Sciatic nerve (tissue), 2 donors: Measurements from ENCODE around the gene RAD17. TPM values are rescaled to one million over a fixed set of nuclear protein-coding genes. Genes with fewer than 3 reads are reported as not detected.
A peak's percentile ranks its signal among the peaks of the same experiment; 100 is the strongest.
"Not testable (repeated sequence)": the region's sequence is repeated elsewhere in the genome, so short reads cannot be mapped to it uniquely, and the experiment has no call there.

Experiments
- ATAC-seq: fragments of 200-7000 bp; cut with Tn5 transposase; one replicate; pipeline ENCODE4 v1.9.1; 2020; ENCODE audit warnings: mild to moderate bottlenecking, moderate library complexity
- DNase-seq: peaks from one replicate; pipeline ENCODE4 v3.0.0-alpha.2; 2020; ENCODE audit warnings: low spot score
- intact Hi-C: fragments of 100-400 bp; cut with DNase I; formaldehyde crosslinking; loops from one replicate; pipeline ENCODE4 v1.14.2; 2022
- total RNA-seq: library from RNA; stranded (reverse); fragmentation: NEBNext Ultra II Directional; extraction: Animal tissue kit (Norgen Biotek cat#: 25700); gene quantifications from one replicate; pipeline ENCODE4 v1.2.1, GENCODE V29; 2021
- donor health status: DM: no; HTN: no; CAD: no.
- donor health status: DM: no; HTN: no; CAD: no.

The RAD17 gene
- total RNA-seq, 1 donor from 2014 or later, result 22.7 TPM

DNA sequence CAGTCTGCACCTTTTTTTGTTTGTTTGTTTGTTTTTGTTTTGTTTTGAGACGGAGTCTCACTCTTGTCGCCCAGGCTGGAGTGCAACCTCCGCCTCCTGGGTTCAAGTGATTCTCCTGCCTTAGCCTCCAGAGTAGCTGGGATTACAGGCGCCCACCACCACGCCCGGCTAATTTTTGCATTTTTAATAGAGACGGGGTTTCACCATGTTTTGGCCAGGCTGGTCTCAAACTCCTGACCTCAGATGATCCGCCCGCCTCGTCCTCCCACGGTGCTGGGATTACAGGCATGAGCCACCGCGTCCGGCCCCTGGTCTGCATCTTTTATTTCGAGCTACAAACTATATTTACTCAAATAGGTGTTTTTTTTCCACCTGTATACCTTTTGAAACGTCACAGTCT is 717 bp downstream of the RAD17 start:
- intact Hi-C loops, DNase-seq, ATAC-seq: not testable (repeated sequence)

DNA sequence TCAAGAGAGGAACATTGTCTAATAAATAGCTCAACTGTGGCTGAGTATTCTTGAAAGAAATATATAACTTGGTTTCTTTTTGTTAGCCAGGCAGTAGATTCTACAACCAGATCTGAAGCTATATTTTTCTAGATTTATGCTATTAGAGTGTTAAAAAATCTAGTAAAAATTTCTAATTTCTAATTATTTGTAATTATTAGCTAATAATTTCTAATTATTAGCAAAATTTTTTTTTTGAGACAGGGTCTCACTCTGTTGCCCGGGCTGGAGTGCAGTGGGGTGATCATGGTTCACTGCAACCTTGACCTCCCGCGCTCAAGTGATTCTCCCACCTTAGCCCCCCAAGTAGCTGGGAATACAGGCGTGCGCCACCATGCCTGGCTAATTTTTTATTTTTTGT is 2.8 kb downstream of the RAD17 start:
- DNase-seq (no peak), ATAC-seq (no peak)
- intact Hi-C loops, result no loop called here

DNA sequence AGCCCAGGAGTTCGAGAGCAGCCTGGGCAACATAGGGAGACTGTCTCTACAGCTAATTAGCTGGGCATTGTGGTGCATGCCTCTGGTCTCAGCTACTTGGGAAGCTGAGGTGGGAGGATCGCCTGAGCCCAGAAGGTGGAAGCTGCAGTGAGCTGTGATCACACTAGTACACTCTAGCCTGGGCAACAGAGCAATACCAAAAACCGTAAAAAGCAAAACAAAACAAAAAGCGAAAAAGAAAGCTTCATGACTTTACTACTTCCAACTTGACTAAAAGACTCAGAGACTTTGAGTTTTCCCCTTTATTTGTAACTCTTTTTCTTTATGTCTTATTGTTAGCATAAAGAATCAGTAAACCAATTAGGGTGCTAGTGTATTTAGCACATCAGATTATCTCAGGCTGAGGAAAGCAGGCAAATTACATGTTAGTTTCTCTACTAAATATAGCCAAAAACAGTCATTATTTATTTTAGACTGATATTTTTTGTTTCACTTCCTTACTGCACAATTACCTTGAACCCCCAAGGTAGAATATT is 5.4 kb downstream of the RAD17 start:
- intact Hi-C loops, result no loop called here
- DNase-seq, result no peak
- ATAC-seq, result no peak

DNA sequence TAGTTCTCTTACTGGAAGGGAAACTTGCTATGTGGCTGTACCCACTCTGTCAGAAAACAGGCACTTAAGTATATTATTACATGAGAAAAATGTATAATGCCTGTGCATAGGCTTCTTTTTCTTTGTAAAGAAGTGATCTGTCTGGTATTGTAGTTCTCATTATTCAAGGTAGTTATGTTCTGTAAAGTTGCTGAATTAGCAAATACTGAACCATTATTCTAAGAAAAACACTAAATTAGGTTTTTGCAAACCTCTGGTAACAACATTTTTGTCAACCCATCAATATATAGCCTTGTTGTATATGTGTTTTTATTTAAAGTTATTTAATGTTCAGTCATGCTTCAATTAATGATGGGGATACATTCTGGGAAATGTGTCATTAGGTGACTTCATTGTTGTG is 8.8 kb downstream of the RAD17 start:
- ATAC-seq (no peak), DNase-seq (no peak)
- intact Hi-C loops, result no loop called here

DNA sequence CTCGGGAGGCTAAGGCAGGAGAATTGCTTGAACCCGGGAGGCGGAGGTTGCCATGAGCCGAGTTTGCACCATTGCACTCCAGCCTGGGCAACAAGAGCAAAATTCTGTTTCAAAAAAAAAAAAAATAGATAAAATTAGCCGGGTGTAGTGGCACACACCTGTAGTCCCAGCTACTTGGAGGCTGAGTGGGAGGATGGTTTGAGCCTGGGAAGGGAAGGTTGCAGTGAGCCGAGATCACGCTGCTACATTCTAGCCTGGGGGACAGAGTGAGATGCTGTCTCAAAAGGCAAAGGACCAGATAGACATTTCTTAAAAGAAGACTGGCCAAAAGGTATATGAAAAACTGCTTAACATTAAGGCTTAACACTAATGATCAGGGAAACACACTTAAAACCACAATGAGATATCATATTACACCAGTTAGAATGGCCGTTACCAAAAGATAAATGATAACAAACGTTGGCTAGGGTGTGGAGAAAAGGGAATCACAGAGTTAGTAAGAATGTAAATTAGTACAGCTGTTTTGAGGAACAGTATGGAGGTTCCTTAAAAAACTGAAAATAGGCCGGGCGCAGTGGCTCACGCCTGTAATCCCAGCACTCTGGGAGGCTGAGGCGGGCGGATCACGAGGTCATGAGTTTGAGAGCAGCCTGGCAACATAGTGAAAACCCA is 35.2 kb downstream of the RAD17 start:
- intact Hi-C loops, result no loop called here
- DNase-seq (no peak), ATAC-seq (no peak)

DNA sequence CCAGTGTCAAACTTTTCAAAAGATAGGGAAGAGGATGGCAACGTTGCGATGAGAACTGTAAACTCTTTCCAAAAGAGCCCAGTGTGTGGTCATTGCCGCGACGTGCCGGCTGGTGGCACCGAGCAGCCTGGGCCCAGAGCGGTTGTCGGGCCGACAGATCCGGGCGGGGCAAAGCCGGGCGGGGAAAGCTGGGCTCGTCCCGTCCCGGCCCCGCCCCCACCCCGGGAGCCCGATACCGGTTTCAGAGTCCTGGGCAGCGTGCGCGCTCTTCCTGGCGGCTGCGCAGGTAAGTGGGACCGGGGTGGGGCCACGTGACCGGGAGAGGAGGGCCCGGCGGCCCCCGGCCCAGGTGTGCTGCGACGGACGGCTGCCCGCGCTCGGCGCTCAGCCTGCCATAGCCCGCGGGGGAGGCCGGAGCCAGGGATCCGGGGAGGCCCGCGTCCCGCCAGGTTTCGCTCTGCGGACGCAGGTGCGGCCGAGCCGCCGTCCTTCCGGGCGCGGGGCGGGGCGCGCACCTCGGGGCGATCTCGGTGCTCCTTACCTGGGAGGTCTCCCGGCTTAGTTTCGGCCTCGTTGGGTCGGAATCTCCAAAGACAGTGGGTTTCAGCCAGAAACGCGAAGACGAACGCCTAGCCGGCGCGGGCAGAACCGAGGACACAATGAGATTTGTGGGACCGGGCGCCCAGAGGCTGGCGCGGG is 45.4 kb downstream of the RAD17 start, which contains the start of gene MARVELD2:
MARVELD2 (plus strand) TSS at position 232 of the 699 bp plus-strand sequence. CDS start 4,270 bp downstream, outside the sequence.
- DNase-seq (peak; percentile 75), ATAC-seq (peak; percentile 95)
- intact Hi-C loops, result no loop called here

DNA sequence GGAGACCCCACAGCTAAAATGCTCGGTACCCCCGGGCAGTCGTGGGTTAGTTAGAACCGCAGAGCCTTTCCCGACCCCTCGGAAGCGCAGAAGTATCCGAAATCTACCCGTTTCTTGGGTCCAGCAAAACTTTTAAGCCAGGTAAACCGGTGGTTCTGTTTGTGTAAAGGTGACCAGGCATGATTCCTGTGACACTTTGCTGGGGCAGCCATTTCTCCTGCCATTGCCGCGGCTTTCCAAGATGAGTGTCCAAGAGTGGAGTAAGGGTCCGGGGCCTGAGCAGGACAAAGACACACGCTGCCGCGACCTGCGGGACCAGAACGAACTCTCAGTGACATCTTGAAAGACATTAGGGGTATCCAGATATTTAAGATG is 46.0 kb downstream of the RAD17 start:
- intact Hi-C loops, result no loop called here
- DNase-seq (no peak), ATAC-seq (peak; percentile 25)

DNA sequence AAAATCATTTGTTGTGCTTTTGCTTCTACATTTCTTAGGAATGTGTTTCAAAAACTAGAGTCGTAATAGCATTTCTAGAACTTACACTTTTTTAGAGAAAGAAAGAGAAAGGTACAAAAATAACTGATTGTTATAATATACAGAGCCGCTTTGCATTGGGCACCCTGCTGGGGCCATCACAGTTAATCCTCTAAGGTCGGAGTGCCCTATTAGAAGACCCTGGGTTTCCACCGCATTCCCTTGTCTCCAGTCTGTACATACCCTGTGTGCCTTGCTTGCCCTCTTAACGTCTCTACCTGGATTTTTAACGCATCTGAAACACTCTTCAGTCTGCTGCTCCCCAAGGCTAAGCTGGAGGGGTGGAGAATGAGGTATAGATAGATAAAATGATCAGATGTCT is 46.6 kb downstream of the RAD17 start:
- no peak for DNase-seq
- no peak for ATAC-seq
- intact Hi-C loops, result no loop called here

DNA sequence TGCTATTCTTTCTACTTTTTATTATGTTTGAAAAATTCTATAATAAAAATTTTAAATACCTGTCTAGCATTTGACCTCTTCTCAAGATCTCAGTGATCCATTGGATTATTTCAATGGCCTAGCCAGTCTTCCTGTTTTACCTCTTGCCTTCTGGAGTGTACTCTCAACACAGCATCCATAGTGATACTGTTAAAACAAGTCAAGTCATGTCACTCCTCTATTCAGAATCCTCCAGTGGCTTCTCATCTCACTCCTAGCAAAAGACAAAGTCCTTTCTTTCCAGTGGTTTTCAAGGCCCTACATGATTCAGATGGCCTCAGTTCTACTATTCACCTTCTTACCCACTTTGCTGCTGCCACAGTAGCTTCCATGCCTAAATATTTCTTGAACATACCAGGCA is 47.1 kb downstream of the RAD17 start:
- no peak for ATAC-seq
- intact Hi-C loops, result no loop called here
- no peak for DNase-seq

DNA sequence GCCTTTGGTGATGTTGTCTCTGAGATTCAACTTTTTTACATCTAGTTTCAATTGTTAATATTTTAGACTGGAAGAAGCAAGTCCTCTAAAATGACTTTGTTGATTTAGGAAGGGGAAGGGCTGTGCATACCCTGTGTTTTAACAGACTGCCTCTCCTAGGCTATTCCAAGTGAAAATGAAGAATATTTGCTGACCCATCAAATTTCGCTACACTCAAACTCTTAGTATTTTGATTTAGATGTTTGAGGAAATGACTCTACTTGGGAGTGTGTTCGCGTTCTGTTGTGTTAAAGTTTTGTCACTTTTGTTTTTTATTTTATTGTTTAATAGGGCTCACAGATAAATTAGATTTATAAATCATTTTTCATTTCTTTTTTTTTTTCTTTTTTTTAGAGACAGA is 48.9 kb downstream of the RAD17 start:
- ATAC-seq, result no peak
- DNase-seq, result no peak
- intact Hi-C loops, result no loop called here

DNA sequence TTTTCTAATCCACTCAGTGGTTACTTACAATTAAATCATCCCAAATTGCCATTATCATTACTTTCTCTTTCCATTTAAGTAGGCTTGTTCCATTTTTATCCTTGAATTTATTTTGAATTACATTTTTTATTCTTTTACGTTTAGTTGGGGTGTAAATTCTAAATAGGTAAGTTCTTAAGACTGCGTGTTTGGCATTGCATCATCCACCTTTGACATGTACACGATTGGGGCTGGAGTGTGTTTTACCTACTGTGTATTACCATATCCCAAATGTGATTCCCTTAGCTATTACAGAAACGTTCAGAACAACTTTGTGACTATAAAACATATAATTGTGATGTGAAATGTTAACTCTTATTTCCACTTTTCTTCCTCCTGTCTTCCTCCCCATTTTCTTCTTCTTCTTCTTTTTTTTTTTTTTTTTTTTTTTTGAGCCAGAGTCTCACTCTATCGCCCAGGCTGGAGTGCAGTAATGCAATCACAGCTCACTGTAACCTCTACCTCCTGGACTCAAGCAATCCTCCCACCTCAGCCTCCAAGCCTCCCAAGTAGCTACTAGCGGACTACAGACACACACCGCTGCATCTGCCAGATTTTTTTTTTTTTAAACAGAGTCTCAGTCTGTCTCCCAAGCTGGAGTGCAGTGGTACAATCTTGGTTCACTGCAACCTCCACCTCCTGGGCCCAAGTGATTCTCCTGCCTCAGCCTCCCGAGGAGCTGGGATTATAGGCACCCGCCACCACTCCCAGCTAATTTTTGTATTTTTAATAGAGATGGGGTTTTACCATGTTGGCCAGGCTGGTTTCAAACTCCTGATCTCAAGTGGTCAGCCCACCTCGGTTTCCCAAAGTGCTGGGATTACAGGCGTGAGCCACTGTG is 62.0 kb downstream of the RAD17 start:
- no peak for ATAC-seq
- intact Hi-C loops, result no loop called here

DNA sequence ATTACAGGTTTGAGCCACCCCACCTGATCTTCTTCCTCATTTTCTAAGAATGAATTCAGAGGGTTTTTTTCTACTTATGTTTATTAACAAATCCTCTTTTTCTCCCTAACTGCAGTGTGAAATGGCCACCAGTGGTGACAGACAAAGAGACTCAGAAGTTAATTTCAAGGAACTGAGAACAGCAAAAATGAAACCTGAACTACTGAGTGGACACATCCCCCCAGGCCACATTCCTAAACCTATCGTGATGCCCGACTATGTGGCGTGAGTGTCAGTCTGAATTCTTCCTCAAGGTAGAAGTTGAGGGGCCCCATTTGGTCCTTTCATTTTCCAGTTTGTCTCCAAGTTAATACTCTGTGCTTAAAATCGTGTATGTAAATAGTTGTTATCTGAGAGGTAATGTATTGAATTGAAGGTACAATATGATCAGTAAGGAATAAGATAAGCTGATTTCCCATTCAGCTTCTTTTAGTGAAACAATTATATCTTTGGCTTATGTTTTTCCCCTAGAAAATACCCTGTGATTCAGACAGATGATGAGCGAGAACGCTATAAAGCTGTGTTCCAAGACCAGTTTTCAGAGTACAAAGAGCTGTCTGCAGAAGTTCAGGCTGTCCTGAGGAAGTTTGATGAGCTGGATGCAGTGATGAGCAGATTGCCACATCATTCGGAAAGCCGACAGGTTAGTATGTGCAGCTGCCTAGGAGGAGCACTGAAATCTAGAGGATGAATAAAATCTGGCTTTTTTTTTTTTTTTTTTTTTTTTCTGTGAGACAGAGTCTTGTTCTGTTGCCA is 63.0 kb downstream of the RAD17 start:
- intact Hi-C loops, result no loop called here
- ATAC-seq, result no peak

More for the DNA sequence above, 62.0 kb downstream of the RAD17 start:
- DNase-seq, result no peak

DNA sequence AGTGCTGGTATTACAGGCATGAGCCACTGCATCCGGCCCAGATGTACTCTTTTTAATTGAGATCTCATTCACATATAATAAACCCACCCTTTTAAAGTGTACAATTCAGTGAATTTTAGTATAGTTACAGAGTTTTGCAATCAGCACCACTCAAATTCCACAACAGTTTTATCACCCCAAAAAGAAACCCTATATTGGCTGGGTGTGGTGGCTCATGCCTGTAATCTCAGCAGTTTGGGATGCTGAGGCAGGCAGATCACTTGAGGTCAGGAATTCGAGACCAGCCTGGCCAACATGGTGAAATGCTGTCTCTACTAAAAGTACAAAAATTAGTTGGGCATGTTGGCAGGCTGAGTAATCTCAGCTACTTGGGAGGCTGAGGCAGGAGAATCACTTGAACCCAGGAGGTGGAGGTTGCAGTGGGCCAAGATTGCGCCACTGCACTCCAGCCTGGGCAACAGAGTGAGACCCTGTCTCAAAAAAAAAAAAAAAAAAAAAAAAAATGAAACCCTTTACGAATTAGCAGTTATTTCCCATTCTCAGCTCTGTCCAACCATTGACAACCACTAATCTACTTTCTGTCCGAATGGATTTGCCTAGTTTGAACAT is 65.8 kb downstream of the RAD17 start:
- ATAC-seq, intact Hi-C loops, DNase-seq: not testable (repeated sequence)

More for the DNA sequence above, 63.0 kb downstream of the RAD17 start:
- no peak for DNase-seq

DNA sequence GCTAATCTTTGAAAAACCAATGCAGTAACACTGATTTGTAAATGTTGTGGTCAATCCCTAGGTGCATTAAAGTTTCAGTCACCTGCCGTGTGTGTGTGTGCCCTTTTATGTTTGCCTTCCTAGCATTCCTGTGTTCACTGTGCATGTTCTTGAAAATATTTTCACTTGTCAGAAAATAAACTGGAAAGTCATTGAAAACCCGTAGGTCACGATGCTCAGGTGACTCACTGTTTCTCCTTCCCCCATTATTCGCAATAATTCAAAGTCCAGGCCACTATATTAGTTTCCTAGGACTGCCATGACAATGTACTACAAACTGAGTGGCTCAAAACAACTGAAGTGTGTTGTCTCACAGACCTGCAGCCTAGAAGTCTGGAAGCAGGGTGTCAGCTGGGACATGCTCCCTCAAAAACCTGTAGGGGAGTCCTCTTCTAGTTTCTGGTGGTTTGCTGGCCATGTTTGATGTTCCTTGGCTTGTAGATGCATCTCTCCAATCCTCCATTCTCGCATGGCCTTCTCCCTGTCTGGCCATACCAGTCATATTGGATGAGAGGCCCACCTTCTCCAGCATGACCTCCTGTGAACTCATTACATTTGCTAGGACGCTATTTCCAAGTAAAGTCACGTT is 74.6 kb downstream of the RAD17 start:
- ATAC-seq (no peak), DNase-seq (no peak)
- intact Hi-C loops, result no loop called here

DNA sequence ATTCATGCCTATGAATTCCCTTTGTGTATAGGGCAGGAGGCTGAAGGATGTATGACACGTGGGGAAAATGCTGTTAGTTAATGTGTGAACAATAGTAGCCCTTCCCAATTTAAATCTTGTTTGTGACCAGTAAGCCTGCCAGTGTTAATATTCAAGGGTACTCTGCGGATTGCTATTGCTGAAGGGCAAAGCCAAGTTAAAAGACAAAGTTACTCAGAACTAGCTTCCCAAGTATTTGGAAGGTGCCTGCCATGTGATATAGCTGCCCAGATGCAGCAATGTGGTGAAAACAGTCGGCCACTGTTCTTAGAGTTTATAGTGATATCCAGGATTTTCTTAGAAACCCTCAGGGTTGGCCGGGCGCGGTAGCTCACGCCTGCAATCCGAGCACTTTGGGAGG is 79.9 kb downstream of the RAD17 start:
- intact Hi-C loops, result no loop called here
- DNase-seq (no peak), ATAC-seq (no peak)

DNA sequence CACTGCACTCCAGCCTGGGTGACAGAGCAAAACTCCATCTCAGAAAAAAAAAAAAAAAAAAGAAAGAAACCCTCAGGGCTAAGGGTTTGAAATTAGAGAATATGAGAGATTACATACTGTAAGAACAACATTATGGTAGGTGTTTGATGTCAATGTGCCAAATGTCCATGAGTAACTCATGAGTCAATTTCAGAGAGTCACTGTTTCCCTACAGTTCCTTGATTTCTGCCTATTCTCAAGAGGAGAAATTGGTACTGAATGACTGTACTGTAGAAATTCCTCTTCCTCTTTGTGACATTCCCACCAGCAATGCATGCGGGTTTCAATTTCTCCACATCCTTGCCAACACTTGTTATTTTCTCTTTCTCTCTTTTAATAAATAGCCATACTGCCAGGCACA is 80.5 kb downstream of the RAD17 start:
- no peak for ATAC-seq
- no peak for DNase-seq
- intact Hi-C loops, result no loop called here

DNA sequence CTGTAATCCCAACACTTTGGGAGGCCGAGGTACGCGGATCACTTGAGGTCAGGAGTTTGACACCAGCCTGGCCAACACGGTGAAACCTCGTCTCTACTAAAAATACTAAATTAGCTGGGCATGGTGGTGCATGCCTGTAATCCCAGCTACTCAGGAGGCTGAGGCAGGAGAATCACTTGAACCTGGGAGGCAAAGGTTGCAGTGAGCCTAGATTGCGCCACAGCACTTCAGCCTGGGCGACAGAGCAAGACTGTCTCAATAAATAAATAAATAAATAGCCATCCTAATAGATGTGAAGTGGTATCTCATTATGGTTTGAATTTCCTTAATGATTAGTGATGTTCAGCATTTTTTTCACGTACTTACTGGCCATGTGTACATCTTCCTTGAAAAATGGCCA is 80.9 kb downstream of the RAD17 start:
- intact Hi-C loops, ATAC-seq, DNase-seq: not testable (repeated sequence)
